HG03135 (cell line): ENCODE measurements around the gene PLCXD1.
"Not testable (repeated sequence)": the region's sequence is repeated elsewhere in the genome, so short reads cannot be mapped to it uniquely, and the experiment has no call there.

Source experiments
- ATAC-seq: cut with Tn5 transposase; IDR thresholded peaks from one replicate; pipeline ENCODE4 v1.9.1; 2021; ENCODE audit warnings: mild to moderate bottlenecking, moderate library complexity; ENCODE audit not compliant: unreplicated experiment

PLCXD1 gene

DNA sequence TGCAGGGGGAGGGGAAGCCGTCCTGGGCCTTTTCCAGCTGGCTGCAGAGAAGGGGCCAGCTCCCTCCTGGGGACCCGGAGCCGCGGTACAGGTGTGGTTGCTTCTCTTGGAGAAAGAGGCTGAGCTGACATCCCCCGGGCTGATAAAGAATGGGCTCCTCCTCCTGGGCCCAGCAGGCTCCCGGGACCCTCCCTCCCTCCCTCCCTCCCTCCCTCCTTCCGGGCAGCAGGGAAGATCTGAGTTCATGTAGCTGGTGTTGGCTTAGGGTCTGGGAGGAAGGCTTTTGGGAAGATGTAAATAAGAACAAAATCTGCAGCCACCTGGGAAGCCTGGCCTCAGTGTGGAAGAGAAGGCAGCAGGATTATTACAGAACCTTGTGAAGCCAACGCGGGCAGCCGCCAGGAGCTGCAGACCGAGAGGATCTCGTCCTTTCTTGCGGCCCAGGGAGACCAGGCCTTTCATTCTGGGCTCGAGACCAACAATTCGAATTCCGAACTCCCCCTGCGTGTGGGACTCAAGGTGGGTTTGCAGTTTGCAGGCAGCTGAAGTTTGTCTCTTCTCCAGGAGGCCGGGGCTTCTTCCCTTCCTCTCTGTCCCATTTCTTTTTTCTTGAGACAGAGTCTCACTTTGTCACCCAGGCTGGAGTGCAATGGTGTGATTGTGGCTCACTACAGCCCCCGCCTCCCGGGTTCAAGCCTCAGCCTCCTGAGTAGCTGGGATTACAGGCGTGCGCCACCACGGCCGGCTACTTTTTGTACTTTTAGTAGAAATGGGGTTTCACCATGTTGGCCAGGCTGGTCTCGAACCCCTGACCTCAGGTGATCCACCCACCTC is at the start of gene PLCXD1:
PLCXD1 (plus strand) TSS at position 216 of the 834 bp plus-strand sequence. CDS start 2,807 bp downstream, outside the sequence.
- no peak for ATAC-seq

DNA sequence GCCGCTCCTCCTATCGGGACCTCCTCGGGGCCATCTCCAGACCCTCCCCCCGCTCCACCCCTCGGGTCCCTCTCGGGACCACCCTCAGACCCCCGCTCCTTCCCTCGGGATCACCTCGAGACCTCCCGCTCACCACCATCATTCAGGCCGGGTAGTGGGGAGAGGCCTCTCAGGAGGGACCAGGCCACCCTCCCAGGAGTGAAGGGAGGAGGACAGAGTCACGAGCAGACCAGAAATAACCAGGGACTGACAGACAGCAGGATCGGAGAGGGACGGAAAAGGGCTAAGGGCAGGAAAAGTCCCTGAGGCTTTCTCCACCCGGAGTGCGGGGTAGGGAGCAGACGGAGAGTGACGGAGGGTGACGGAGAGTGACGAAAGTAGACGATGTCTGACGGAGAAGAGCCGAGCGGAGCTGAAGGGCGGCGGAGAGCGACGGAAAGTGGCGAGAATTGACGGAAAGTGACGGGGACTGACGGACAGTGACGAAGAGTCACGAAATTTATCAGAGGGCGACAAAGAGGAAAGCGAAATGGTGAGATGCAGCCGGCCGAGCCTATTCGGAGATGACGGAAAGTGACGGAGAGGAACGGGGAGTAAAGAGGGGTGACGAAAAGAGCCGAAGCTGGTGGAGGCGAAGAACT is 49.4 kb upstream of the PLCXD1 start:
- peak; percentile 98 for ATAC-seq

GRCh38 chrX:232278-232655 is 48.9 kb upstream of the PLCXD1 start:
- peak; percentile 40 for ATAC-seq

DNA sequence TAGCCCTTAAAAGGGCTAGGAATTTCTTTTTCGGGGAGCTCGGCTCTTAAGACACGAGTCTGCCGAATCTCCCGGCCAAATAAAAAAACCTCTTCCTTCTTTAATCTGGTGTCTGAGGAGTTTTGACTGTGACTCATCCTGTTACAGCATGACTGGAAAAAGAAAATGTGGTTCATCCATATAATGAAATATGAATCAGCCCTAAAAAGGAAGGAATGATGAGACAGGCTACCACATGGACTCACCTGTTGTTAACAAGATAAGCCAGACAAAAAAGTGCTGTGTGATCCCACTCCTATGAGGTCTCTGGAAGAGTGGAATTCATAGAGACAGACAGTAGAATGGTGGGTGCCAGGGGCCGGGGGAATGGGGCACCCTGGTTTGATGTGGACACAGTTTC is 45.0 kb upstream of the PLCXD1 start:
- not testable (repeated sequence) for ATAC-seq

GRCh38 chrX:250965-251364 is 30.2 kb upstream of the PLCXD1 start:
- no peak for ATAC-seq

- not testable (repeated sequence) for ATAC-seq
These were observed 29.6 kb upstream of the PLCXD1 start for GRCh38 chrX:251396-252243.

DNA sequence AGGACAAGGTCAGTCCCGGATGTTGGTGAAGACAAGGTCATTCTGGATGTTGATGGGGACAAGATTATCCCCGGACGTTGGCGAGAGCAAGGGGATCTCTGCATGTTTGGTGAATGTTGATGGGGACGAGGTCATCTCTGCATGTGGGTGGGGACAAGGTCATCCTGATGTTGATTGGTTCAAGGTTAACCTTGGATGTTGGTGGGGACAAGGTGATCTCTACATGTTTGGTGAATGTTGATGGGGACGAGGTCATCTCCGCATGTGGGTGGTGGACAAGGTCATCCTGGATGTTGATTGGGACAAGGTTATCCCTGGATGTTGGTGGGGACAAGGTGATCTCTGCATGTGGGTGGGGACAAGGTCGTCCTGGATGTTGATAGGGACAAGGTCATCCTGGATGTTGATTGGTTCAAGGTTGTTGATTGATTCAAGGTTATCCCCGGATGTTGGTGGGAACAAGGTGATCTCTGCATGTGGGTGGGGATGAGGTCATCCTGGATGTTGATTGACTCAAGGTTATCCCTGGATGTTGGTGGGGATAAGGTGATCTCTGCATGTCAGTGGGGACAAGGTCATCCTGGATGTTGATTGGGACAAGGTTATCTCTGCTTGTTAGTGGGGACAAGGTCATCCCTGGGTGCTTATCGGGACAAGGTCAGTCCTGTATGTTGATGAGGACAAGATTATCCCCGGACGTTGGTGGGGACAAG is 28.8 kb upstream of the PLCXD1 start:
- no peak for ATAC-seq

DNA sequence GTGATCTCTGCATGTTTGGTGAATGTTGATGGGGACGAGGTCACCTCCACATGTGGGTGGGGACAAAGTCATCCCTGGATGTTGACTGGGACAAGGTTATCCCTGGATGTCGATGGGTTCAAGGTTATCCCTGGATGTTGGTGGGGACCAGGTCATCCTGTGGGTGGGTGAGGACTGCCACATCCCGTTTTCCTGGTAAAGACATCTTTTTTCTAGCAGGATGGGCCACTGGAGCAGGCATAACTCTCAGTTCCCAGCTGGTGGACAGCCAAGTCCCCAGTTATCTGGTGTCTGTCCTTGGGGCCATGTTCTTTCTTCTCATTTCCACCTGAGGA is 28.3 kb upstream of the PLCXD1 start:
- no peak for ATAC-seq

- no peak for ATAC-seq
These were observed 27.5 kb upstream of the PLCXD1 start for GRCh38 chrX:253451-254297.

DNA sequence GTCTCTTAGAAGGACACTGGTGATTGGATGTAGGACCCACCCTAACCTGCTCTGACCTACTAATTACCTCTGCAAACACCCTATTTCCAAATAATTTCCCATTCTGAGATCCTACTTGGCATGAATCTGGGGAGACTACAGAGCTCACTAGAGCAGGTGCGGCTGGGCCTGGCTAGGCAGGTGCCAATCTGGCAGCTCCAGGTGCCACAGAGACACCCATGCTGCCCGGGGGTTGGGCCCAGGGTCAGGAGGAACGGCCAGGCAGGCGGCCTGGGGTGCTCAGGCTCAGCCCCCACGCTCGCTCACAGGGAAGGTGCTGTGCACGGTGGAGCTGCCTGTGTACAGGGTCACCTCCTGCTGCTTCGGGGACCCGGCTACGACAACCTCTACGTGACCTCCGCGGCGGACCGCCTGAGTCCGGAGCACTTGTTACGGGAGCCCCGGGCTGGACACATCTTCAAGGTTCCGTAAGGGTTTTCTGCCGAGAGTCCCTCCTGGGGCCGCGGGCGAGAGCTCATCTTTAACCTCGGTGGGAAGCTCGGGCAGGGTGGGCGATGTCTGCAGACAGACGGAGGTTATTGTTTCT is 26.5 kb upstream of the PLCXD1 start:
- ATAC-seq: no peak

GRCh38 chrX:255923-256331 is 25.3 kb upstream of the PLCXD1 start:
- ATAC-seq: no peak

- not testable (repeated sequence) for ATAC-seq
These were observed 24.1 kb upstream of the PLCXD1 start for GRCh38 chrX:257054-257453.

DNA sequence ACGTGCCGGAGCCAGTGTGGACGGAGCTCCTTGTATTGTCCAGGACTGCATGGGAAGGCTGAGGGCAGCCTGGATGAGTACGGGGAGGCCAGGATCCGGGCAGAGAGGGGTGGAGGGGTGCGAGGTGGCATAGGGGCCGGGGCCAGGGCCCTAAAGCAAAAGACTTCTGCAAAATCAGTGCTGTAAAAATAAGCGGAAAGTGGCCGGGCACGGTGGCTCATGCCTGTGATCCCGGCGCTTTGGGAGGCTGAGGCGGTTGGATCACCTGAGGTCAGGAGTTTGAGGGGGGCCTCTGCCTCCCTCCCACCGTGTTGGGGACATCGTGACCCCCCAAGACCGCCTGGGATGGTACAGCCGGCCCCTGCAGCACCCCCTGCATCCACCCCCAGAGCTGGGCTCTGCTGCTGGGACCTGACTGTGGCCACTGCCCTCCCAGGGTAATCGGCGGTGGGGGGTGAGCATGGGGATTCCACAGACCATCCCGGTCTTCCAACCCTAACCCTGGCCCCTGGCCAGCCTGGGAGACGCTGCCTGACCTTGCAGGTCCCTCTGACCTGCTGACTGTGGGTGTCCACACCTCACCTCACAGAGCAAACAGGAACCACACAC is 23.4 kb upstream of the PLCXD1 start:
- no peak for ATAC-seq

DNA sequence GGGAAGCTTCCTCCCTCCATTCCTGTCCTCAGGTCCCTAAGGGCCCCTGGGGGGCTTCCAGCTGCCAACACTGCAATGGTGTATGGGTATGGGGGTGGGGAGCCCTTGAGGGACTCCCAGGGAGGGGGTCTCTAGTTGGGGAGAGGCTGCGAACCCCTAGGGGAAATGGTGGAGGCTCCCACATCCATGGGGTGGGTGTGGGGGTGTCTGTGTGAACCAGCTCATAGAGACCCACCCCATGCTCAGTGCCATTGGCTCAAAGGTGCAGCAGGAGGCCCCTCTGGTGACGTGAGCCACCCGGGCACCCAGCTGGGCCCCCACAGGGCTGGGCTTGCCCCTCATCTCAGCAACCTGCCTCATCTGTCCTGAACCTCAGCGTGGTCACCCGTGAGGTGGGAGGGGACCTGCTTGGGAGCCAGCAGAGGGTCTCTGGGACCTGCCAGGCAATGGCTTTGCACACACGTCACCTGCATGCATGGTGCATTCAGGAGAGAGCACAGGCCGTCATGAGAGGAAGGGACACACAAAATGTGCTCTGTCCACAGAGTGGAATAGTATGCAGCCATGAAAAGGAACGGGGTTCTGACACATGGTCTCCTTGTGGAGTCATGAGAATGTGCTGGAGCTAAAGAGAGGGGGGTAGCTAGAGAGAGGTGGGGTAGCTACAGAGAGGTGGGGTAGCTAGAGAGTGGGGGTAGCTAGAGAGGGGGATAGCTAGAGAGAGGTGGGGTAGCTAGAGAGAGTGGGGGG is 22.7 kb upstream of the PLCXD1 start:
- ATAC-seq: no peak

DNA sequence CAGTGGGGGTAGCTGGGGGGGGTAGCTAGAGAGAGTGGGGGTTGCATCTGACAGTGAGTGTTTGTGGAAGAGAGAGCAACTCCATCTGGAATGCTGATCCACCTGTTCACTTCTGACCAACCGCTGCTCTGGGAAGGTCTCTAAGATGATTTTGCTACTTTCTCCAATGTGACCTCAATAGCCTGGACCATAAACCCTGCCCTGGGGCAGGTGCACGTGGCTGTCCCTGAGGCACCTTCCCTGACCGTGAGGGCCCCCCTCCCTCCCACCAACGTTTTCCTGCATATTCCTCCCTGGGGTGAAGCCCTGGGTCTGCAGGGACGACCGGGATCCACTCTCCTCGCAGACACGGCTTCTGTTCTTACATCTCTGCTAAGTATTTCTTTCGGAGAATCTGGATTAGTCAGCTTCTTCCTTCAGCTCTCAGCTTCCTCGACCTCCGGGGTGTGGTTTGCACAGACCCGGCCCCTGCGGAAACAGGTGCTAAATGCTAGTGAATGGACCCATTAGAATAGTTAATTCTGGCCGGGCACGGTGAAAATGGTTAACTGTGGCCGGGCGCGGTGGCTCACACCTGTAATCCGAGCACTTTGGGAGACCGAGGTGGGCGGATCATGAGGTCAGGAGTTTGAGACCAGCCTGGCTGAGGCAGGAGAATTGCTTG is 21.4 kb upstream of the PLCXD1 start:
- no peak for ATAC-seq

- no peak for ATAC-seq
These were observed 19.8 kb upstream of the PLCXD1 start for GRCh38 chrX:261167-261918.

- ATAC-seq: no peak
These were observed 19.2 kb upstream of the PLCXD1 start for GRCh38 chrX:261919-262352.
